Stimulated activated naive CD8-positive, alpha-beta T cell treated with anti-CD3 and anti-CD28 coated beads, Interleukin-15, amount 100 ng/mL, for 72 hours (primary cell): ENCODE data around the gene EFHC1.

Source experiments
- ATAC-seq: fragments of 150-1000 bp; cut with Tn5 transposase; 2 replicates; pipeline ENCODE4 v1.10.0; 2021; ENCODE audit warnings: mild to moderate bottlenecking, moderate library complexity
- DNase-seq, 2 donors: peaks; one replicate each; pipeline ENCODE4 v3.0.0; 2021 to 2022
- H3K27ac Mint-ChIP-seq, 2 donors: one replicate each; pipeline ENCODE4 v1.8.0; 2022; ENCODE audit warnings: mild to moderate bottlenecking in 2 of 2, mixed read lengths in 2 of 2, moderate library complexity in 2 of 2
- H3K27me3 Mint-ChIP-seq: one replicate; pipeline ENCODE4 v1.8.0; 2022; ENCODE audit warnings: mixed read lengths
- H3K4me1 Mint-ChIP-seq: one replicate; pipeline ENCODE4 v1.8.0; 2022; ENCODE audit warnings: mild to moderate bottlenecking, mixed read lengths
- H3K4me3 Mint-ChIP-seq, 2 donors: one replicate each; pipeline ENCODE4 v1.8.0; 2022; ENCODE audit warnings: mild to moderate bottlenecking in 2 of 2, mixed read lengths in 2 of 2, moderate library complexity in 1 of 2
- H3K9me3 Mint-ChIP-seq, 2 donors: one replicate each; pipeline ENCODE4 v1.8.0; 2022; ENCODE audit warnings: mixed read lengths in 2 of 2

The EFHC1 gene

DNA sequence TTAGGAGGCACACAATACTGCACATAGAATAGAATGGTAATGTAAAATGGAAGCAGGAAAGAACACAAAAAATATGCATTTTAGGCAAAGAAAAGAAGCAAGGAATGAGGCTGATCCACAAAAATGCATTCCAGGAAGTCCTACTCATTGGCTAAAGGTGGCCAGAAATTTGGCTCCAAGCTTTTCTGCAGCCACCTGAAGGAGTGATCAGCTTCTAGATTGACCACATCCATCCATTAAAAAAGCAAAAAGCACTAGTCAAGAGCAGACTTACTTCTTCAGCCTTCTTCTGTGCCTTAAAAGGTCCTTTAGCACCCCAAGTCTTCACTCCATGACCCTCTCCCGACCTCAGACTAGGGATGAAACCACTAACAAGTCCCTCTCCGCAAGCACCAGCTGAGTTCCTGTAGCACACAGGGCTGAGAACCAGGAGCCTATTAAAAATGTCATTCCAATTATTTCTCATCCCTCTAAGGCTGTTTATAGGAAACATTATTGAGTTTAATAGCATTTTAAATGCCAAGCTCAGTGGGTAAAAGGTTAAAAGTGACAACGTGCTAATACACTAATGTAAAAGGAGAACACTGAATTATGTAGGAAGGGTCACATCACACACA lies 120.3 kb downstream of the EFHC1 start:
- Mint-ChIP-seq H3K27me3 (no peaks in the 10 kb centered on the region), H3K9me3 (no peaks in the 10 kb centered on the region), H3K4me1 (peaks cover 28% of the 10 kb centered on the region), H3K4me3 (no peak overlapping the region), H3K27ac (no peak overlapping the region)
- ATAC-seq (no peak), DNase-seq (no peak)

DNA sequence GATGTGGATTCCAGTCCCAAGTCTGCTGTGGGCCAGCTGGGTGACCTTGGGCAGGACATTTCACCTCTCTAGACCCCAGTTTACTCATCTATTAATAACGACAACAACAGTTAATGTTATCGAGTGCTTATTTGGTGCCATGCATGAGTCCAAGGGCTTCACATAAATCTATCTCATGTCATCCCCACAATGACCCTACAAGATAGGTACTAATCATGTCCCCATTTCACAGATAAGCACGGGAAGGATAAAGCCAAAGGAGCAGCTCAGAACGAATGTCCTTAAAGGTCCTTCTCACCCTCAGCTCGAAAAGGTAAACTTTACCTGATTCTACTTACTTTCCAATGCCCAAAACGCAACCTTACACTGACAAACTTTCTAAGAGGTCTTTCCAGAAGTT lies 121.0 kb downstream of the EFHC1 start:
- Mint-ChIP-seq H3K27ac (no peak overlapping the region), H3K4me1 (peaks cover 28% of the 10 kb centered on the region), H3K27me3 (no peaks in the 10 kb centered on the region), H3K9me3 (no peaks in the 10 kb centered on the region), H3K4me3 (no peak overlapping the region)
- ATAC-seq (no peak), DNase-seq (no peak)

DNA sequence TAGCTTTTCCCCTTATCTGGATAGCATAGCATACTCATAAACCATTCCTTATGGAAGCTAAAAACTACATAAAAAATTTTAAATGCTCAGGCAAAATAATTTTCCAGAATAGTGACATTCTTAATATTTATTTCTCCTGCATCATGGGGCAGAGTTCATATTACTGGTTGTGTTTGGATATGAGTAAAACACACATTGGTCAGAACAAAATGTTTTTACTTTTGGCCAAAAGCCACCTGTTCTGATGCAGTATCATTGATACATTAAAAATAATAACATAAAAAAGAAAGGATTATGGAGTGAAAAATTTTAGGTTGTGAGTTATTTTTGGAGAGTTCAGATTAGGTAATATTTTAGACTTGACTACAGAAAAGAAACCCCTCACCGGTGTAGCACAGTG lies 123.1 kb downstream of the EFHC1 start:
- no peak overlapping the region for H3K4me3 Mint-ChIP-seq
- ATAC-seq (no peak), DNase-seq (no peak)
- H3K27me3 Mint-ChIP-seq: no peaks in the 10 kb centered on the region
- H3K27ac Mint-ChIP-seq: no peak overlapping the region
- no peaks in the 10 kb centered on the region for H3K9me3 Mint-ChIP-seq
- peaks cover 13% of the 10 kb centered on the region for H3K4me1 Mint-ChIP-seq

- Mint-ChIP-seq H3K27me3 (no peaks in the 10 kb centered on the region), H3K4me3 (no peak overlapping the region), H3K4me1 (peaks cover 13% of the 10 kb centered on the region), H3K27ac (no peak overlapping the region), H3K9me3 (no peaks in the 10 kb centered on the region)
- no peak for ATAC-seq
- DNase-seq: no peak
These were observed 123.8 kb downstream of the EFHC1 start for GRCh38 chr6:52543729-52544601.

DNA sequence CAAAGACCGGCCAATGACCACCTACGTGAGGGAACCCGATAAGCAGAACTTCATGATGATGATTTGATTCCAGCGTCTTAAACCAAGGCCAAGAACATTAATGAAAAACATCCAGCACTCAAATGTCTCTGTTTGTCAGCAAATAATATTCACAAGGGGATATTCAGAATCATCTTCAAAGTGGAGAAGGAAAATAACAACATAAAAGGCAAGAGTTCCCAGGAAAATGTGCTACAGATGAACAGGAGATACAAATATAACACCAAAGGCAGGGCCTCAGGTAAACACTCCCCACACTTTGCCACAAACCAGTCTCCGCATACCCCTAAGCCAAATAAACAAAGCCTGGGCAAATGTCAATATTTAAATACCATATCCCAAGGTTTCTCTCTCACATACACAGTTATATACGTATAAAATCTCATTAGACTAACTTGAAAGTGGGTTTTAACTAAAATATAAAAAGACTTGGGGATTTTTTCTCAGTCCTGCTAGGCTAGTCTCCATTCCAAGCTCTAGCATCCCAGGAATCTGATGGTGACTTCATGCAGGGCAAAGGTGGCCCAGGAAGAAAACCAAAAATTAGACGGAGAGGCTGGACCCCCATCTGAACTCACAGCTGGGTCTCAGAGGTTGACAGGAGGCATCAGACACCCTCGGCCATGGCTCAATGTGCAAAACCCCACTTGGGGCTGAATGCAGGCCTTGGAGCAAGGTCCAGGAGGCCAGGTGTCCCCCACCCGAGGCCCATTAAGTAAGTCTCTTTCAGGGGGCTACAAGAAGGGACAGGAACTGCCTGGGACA lies 124.7 kb downstream of the EFHC1 start:
- DNase-seq (no peak), ATAC-seq (no peak)
- no peak overlapping the region for H3K4me3 Mint-ChIP-seq
- H3K9me3 Mint-ChIP-seq: no peaks in the 10 kb centered on the region
- no peak overlapping the region for H3K27ac Mint-ChIP-seq
- H3K27me3 Mint-ChIP-seq: no peaks in the 10 kb centered on the region
- peaks cover 14% of the 10 kb centered on the region for H3K4me1 Mint-ChIP-seq

GRCh38 chr6:52545406-52546119 lies 125.4 kb downstream of the EFHC1 start:
- Mint-ChIP-seq H3K4me3 (no peak overlapping the region), H3K4me1 (peaks cover 20% of the 10 kb centered on the region), H3K27ac (no peak overlapping the region), H3K27me3 (no peaks in the 10 kb centered on the region), H3K9me3 (no peaks in the 10 kb centered on the region)
- DNase-seq (no peak), ATAC-seq (no peak)

DNA sequence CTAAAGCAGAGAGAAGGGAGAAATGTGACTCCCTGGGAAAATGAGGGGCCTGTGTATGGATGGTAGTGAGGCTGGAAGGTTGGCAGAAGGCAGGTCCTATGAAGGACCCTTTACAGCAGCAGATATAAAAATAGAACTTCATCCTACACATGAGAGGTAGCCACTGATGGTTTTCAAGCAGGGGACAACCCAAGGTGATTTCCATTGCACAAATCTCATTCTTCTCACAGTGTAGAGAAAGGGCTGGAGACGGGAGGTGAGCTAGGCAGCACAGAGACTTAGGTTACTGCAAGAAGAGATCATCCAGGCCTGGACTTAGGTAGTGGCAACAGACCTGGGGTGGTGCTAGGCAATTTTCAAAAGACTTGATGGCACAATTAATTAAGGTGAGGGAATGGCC lies 126.0 kb downstream of the EFHC1 start:
- peaks cover 20% of the 10 kb centered on the region for H3K4me1 Mint-ChIP-seq
- H3K4me3 Mint-ChIP-seq: no peak overlapping the region
- DNase-seq: no peak
- H3K27ac Mint-ChIP-seq: no peak overlapping the region
- no peak for ATAC-seq
- no peaks in the 10 kb centered on the region for H3K27me3 Mint-ChIP-seq
- no peaks in the 10 kb centered on the region for H3K9me3 Mint-ChIP-seq

- Mint-ChIP-seq H3K27me3 (no peaks in the 10 kb centered on the region), H3K9me3 (no peaks in the 10 kb centered on the region), H3K4me3 (no peak overlapping the region), H3K4me1 (peaks cover 20% of the 10 kb centered on the region), H3K27ac (peak overlapping the region in 1 of 2 donors; percentile 0)
- DNase-seq (no peak), ATAC-seq (no peak)
These were observed 126.5 kb downstream of the EFHC1 start for GRCh38 chr6:52546678-52547077.

DNA sequence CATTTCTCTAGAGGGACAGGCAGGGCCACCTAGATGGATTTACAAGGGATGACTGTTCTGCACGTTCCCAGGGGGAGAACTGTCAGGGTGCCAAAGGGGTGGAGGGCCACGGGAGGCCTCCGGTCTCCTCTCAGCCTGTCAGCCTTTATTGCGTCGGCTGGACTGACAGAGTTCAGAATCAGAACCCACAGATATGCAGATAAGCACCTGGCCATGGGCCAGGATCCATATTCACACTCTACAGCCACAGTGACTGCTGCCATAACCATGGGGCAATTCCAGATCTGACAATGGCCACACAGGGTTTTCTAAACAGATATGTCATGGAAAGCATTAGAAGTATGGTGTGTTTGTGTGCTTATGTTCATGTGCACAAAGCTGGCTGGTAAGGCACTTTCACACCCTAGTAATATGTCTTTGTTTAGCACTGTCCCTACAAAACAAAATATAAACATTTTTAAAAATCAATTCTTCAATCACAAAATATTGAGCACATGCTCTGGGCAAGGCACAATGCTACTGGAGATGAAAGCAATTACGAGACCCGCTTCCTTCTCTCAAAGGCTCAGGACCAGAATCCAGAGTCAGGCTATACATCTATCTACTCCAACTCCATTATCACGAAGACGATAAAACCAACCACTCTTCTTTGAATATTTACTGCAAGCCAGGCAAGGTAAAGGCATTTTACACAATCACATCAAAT lies 127.7 kb downstream of the EFHC1 start:
- no peak overlapping the region for H3K27ac Mint-ChIP-seq
- H3K4me3 Mint-ChIP-seq: no peak overlapping the region
- no peak for DNase-seq
- H3K9me3 Mint-ChIP-seq: no peaks in the 10 kb centered on the region
- peaks cover 20% of the 10 kb centered on the region for H3K4me1 Mint-ChIP-seq
- no peak for ATAC-seq
- no peaks in the 10 kb centered on the region for H3K27me3 Mint-ChIP-seq

DNA sequence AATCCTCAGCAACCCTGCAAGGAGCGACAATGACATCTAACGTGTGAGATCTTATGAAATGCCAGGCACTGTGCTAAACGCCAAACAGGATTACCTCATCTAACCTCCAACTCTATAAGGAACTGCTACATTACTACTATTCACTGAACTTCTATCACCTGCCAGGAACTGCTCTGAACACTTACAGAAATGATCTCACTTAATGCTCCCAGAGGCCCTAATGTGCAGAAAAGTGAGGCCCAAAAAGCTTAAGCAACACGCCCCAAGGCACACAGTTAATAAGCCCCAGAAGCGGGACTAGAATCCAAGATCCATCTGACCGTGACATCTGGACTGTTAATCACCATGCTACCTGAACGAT lies 128.2 kb downstream of the EFHC1 start:
- Mint-ChIP-seq H3K4me1 (peaks cover 20% of the 10 kb centered on the region), H3K9me3 (no peaks in the 10 kb centered on the region), H3K4me3 (no peak overlapping the region), H3K27me3 (no peaks in the 10 kb centered on the region), H3K27ac (no peak overlapping the region)
- DNase-seq (no peak), ATAC-seq (no peak)

DNA sequence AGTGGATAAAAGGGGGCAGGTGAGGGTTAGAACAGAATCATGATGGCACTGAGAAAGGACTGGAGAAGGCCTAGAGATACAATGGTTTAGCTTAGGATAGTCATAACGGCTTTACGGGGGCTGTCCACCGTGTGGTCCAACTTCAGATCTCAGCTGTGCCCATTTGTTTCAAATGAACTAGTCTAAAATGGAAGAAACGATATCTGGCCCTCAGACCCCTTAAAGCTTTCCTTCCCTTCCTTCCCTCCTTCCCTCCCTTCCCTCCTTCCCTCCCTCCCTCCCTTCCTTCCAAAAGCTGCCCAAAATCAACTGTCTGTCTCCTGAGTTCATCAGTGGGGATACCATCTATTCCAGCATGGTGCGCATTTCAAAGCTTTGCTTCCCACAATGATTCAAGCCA lies 128.9 kb downstream of the EFHC1 start:
- Mint-ChIP-seq H3K4me1 (peaks cover 20% of the 10 kb centered on the region), H3K27me3 (no peaks in the 10 kb centered on the region), H3K27ac (no peak overlapping the region), H3K9me3 (no peaks in the 10 kb centered on the region), H3K4me3 (no peak overlapping the region)
- no peak for ATAC-seq
- no peak for DNase-seq

DNA sequence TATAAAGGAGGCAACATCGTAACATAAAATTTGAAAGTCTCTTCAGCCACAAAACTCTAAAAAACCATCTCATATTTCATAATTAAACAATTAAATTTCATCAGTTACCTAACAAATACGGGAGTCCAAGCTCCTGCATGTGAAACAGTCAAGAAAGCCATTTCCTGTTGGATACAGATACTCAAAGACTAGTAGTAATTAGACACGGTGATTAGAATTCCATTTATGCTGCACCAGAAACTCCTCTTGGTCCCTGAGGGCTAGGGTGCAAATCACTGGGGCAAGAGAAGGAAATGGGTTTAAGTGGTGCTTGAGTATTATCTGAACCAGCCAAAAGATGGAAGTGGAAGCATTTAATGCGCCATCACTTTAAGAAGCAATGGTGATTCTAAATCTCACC lies 129.3 kb downstream of the EFHC1 start:
- Mint-ChIP-seq H3K9me3 (no peaks in the 10 kb centered on the region), H3K27ac (no peak overlapping the region), H3K27me3 (no peaks in the 10 kb centered on the region), H3K4me3 (no peak overlapping the region), H3K4me1 (peaks cover 20% of the 10 kb centered on the region)
- DNase-seq: no peak
- no peak for ATAC-seq

DNA sequence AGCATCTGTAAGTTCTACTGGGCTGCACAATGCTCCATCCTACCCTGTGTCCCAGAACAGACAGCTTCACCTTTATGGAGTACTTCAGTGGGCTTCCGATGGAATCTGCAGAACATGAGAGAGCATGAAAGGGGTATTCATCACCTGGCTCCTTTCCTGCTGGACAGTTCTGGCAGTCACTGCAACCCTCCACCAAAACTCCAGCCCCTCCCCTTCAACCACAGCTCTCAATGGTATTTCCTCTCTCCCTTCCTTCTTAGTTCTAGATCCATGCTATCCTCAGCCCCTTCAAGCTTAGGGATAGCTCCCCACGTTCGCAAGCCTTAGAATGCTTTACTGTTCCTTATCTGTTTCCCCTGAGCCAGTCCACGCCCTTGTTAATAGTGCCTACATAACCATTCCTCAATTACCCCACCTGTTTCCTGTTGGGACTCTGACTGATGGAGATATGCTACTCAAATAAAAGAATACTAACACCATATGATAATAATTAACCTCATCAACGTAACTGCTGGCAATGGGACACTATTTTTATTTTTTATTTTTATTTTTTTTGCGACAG lies 130.0 kb downstream of the EFHC1 start:
- Mint-ChIP-seq H3K9me3 (no peaks in the 10 kb centered on the region), H3K4me1 (peaks cover 20% of the 10 kb centered on the region)
- ATAC-seq: no peak

GRCh38 chr6:52550870-52551269 lies 130.7 kb downstream of the EFHC1 start:
- ATAC-seq: no peak
- H3K27ac Mint-ChIP-seq: no peak overlapping the region
- no peaks in the 10 kb centered on the region for H3K27me3 Mint-ChIP-seq
- no peaks in the 10 kb centered on the region for H3K9me3 Mint-ChIP-seq
- H3K4me1 Mint-ChIP-seq: peaks cover 15% of the 10 kb centered on the region
- no peak overlapping the region for H3K4me3 Mint-ChIP-seq
- no peak for DNase-seq

More for the DNA sequence above, 130.0 kb downstream of the EFHC1 start:
- Mint-ChIP-seq H3K27ac (no peak overlapping the region), H3K4me3 (no peak overlapping the region), H3K27me3 (no peaks in the 10 kb centered on the region)
- no peak for DNase-seq
